Suppressor macrophage treated with lipopolysaccharide for 1 hour (primary cell): ENCODE results near the gene NAA10.

ENCODE experiments used
- DNase-seq, 3 donors: peaks; one replicate each; pipeline ENCODE4 v3.0.0-alpha.2; 2020 to 2022

Gene NAA10

DNA sequence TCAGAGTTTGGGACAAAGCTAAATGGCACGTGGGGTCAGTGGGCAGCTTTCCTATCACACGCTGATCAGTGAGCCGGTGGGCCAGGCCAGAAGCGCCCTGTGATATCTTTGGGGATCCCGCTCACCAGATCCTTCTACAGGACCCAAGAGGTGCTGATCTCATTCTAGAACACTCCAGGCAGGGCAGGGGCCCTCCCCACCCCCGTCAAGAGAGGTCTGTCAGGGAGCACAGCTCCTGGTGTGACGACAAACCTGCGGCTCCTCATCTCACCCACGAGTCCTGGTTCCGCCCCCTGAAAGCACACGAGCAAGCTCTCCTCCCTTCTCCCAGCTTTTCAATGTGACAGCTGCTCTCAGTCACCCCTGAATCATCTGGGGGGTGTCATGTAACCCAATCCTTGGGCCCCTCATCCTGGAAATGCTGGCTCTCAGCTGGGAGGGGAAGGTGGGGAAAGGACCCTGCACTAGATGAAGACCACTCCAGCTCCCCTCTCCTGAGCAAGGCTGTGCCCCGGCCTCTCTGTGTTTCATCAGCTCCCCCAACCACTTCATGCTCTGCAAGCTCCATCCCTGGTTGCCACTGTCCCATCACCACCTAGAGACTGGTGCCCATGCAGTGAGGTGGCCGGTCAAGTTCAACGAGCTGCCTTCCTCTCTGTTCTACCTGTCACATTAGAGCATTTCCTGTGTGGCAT, 32.2 kb upstream of the NAA10 start:
- peak in 1 of 3 donors; percentile 19 for DNase-seq

DNA sequence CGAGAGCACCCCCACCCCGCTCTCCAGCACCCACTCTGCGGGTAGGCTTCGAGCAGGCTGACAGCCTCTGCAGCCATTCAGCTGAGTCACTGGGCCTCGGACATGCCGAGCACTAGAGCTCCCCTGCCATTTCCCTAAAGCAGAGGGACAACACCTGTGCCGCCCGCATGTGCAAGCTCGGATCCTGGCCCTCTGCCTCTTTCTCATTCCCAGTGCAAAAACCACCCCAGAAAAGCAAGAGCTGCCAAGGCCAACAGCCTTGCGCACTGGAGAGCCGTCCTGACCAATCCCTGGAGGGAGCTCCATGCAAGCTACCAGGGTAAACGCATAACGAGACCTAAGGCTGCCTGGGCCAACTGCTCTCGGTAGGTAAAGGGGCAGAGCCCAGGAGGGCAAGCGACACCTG, 31.4 kb upstream of the NAA10 start:
- DNase-seq, result peak in 1 of 3 donors; percentile 18

- DNase-seq, result no peak
These were observed 30.6 kb upstream of the NAA10 start for GRCh38 chrX:153965406-153965805.

GRCh38 chrX:153964105-153964504, 29.3 kb upstream of the NAA10 start:
- no peak for DNase-seq

DNA sequence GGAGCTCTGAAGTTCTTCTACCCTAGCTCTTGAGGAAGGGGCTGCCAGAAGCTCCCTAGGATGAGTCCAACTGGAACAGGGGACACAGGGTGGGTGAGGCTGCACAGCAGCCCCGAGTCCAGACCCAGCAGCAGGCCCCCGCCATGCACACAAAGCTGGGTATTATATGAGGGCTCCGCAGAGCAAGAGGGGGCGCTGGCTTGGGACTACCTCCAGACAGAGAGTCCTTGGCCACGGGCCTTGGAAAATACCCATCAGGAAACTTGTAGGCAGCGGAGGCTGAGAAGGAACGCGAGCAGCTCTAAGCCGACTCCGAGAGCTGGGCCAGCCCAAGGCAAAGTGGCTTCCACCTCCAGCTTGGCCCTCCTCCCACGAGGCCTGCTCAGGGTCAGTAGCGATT, 28.7 kb upstream of the NAA10 start:
- DNase-seq, result no peak

DNA sequence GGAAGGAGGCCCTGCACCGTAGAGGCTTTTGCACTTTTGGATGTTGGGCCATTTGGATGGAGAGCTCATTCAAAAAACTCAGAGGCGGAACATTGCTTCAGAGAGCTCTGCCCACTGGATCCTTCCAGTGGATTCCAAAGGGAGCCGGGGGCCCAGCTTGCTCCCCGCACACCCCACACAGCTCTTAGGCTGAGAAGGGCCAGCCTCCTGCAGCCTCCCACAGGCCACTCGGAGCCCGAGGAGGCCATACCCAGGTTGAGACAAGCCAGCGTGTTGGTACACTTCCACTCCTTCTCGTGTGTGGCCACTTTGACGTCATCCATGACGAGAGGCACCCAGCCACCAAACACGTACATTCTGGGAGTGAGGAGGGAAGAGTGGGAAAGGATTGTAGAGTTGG, 26.5 kb upstream of the NAA10 start:
- no peak for DNase-seq

GRCh38 chrX:153960786-153961185, 25.9 kb upstream of the NAA10 start:
- no peak for DNase-seq

DNA sequence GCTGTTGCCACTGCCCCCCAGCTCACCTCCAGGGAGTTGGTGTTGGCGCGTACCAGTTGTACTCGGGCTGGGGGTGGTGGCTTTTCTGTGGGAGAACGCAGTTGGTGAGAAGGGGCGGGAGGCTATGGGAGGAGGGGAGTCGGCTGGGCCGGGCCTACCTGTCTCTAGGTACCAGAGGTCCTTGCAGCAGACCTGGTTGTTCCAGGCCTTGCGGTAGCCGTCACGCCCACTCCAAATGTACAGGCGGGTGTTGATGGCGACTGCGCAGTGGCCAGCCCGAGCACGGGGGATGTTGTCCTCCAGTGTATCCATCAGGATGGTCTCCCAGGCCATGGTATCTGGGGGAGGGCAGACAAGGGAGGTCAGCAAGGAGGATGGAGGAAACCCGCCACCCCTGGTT, 25.2 kb upstream of the NAA10 start:
- DNase-seq, result no peak

GRCh38 chrX:153959649-153960048, 24.8 kb upstream of the NAA10 start:
- peak in 1 of 3 donors; percentile 5 for DNase-seq

DNA sequence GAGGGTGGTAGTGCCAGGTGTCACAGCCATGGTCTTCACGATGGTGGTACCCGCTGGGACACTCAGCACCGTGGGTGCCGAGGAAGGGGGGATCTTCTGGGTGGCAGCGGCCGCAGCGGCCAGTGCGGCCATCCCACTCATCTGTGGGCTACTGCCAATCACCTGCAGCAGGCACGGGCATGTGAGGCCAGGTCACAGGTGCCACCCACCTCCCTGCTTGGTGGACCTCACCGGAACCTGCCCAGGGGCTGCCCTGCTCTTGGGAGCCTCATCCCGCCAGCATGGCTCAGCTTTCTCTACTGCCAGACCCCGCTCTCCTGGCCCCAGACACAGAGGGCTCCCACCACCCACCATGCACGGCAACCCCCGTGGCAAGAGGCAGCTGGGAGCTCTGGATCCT, 23.8 kb upstream of the NAA10 start:
- no peak for DNase-seq

GRCh38 chrX:153957224-153957623, 22.4 kb upstream of the NAA10 start:
- peak in 1 of 3 donors; percentile 17 for DNase-seq

- DNase-seq, result no peak
These were observed 21.4 kb upstream of the NAA10 start for GRCh38 chrX:153956044-153956907.

GRCh38 chrX:153955228-153955732, 20.4 kb upstream of the NAA10 start:
- peak in 1 of 3 donors; percentile 5 for DNase-seq

- DNase-seq, result no peak
These were observed 19.9 kb upstream of the NAA10 start for GRCh38 chrX:153954558-153955227.

DNA sequence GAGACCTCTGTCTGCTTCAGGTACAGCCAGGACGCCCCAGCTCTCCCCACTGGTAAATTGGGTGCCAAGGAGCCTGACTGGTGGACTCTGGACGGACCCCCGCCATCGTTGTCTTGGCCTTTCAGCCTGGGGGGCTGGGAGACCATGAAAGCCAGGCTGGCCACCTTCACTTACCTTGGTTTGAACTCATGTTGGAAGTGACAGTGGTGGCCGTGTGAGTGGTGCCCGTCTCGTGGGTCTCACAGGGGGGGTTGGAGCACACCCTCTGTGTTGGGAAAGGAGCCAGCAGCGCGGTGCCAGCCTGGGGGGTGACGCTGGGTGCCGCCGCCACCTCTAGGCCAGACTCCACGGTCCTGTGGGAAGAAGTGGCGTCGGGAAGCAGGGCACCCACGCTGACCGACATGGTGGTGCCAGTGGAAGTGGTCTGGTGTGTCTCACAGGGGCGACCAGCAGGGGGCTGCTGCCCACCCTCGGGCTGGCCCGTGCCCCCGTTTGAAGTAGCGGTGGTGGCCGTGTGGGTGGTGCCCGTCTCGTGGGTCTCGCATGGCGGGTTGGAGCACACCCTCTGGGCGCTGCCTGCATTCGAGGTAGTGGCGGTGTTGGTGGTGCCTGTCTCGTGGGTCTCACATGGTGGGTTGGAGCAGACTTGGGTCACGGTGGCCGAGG, 19.2 kb upstream of the NAA10 start:
- DNase-seq, result peak in 1 of 3 donors; percentile 11

GRCh38 chrX:153953342-153953830, 18.5 kb upstream of the NAA10 start:
- DNase-seq, result peak; percentile 70 to 72 (median 71)

DNA sequence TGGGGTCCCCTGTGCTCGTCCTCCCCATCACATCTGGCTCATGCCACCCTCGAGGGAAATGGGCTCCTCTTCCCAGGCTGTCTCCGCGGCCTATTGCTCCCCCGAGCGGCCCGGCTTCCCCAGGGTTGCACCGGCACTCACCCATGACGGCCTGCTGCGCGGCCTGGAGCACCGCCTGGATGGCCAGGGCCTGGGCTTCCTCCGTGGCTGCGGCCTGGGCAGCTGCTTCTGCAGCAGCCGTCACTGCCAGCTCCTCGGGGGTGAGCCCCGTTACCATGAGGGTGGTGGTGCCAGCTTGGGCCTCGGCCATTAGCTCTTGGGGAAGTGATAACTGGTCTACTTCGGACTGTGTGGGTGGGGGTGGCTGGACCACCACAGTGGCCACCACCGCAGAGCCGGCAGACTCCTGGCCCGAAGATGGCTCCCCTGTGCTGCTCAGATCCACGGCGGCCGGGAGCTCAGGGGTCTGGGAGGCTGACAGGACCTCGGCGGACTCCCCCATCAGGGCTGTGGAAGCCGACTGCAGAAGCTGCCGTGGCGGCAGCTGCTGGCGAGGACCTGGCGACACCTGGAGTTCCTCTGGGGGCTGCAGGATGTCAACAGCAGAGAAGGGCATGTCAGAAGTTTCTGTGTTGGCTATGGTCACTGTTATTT, 17.7 kb upstream of the NAA10 start:
- no peak for DNase-seq

- DNase-seq, result no peak
These were observed 17.0 kb upstream of the NAA10 start for GRCh38 chrX:153951683-153952372.

DNA sequence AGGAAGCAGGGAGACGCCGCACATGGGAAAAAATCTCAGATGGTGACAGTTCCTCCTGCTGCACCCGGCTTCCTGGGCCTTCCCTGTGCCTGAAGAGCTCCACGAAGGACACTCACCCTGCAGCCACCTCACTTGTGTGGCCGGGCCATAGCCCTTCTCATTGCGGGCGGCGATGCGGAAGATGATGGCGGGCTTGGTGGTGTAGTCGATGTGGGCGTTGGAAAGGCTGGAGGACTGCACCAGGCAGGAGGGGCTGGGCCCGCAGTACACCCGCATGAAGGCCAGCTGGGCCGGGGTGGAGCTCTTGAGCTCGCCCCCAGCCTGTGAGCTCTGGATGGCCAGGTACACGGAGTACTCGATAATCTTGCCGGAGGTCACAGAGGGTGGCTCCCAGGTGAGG, 15.3 kb upstream of the NAA10 start:
- DNase-seq, result no peak

DNA sequence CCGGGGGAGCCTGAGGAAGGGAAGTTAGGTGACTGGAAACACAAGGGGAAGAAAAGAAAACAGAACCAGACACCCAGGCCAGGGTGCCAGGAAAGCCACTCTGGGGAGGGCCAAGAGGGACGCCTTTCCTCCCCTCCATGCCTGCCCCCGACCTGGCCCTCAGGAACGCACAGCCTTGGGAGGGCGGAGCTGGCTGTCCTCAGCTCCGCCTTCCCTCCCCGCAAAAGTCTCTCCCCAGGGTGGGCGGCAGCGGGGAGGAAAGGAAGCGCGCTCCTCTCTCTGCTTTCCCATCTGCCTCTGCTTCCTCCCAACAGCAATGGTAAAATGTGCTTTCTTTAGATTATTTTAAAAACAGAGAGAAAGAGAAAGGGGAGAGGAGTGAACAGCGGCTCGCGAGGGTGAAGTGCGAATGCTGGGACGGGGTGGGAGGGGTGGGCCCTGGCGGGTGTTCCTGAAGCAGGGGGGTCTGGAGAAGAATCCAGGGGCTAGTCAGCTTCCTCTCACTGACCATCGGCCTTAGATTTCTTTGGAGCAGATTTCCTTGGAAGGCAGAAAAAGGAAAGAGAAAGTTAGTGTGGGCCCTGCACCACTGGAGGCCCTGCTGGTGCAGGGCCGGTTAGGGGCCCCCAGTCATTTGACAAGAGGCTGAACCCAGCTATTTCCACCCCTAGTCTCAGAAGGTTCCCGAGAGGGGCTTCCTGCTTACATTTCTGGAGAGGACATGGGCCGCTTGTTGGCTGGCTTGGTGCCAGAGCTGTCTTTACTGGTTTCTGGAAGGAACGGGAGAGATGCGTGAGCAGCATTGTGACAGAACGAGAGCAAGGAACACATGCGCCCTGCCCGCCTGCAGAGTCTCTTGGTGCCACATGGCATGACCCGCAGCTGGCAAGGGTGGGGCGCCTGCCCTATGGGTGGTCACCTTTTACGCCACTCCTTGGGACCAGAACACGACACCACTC, 14.3 kb upstream of the NAA10 start:
- DNase-seq, result no peak
